CD4-positive, alpha-beta T cell treated with Interleukin-2 at 100 ng/mL for 4 hours (primary cell): ENCODE data around the gene ZFPM1.
A peak's percentile ranks its signal among the peaks of the same experiment; 100 is the strongest.

ENCODE experiments used
- DNase-seq: peaks from one replicate; pipeline ENCODE4 v3.0.0-alpha.2; 2020; ENCODE audit warnings: low spot score

The ZFPM1 gene

GRCh38 chr16:88499836-88500251 is 46.8 kb downstream of the ZFPM1 start:
- DNase-seq, result no peak

GRCh38 chr16:88500255-88500661 is 47.2 kb downstream of the ZFPM1 start:
- no peak for DNase-seq

- no peak for DNase-seq
These were observed 49.3 kb downstream of the ZFPM1 start for GRCh38 chr16:88502371-88502770.

GRCh38 chr16:88502776-88503280 is 49.7 kb downstream of the ZFPM1 start:
- DNase-seq, result no peak

- DNase-seq, result no peak
These were observed 50.3 kb downstream of the ZFPM1 start for GRCh38 chr16:88503374-88503770.

GRCh38 chr16:88503771-88504488 is 50.9 kb downstream of the ZFPM1 start:
- no peak for DNase-seq

- no peak for DNase-seq
These were observed 51.7 kb downstream of the ZFPM1 start for GRCh38 chr16:88504489-88505404.

GRCh38 chr16:88505405-88506082 is 52.5 kb downstream of the ZFPM1 start:
- peak; percentile 73 for DNase-seq

GRCh38 chr16:88506723-88507122 is 53.6 kb downstream of the ZFPM1 start:
- no peak for DNase-seq

- no peak for DNase-seq
These were observed 54.2 kb downstream of the ZFPM1 start for GRCh38 chr16:88507231-88507743.

GRCh38 chr16:88508376-88508867 is 55.3 kb downstream of the ZFPM1 start:
- DNase-seq, result no peak

GRCh38 chr16:88508868-88509748 is 56.0 kb downstream of the ZFPM1 start:
- no peak for DNase-seq

GRCh38 chr16:88509749-88510069 is 56.6 kb downstream of the ZFPM1 start:
- DNase-seq, result no peak

GRCh38 chr16:88510091-88510994 is 57.3 kb downstream of the ZFPM1 start:
- no peak for DNase-seq

- no peak for DNase-seq
These were observed 58.0 kb downstream of the ZFPM1 start for GRCh38 chr16:88511060-88511459.

- DNase-seq, result no peak
These were observed 58.8 kb downstream of the ZFPM1 start for GRCh38 chr16:88511906-88512305.

- no peak for DNase-seq
These were observed 59.9 kb downstream of the ZFPM1 start for GRCh38 chr16:88512728-88513696.

GRCh38 chr16:88514070-88514469 is 61.0 kb downstream of the ZFPM1 start:
- no peak for DNase-seq
